GM12878 (cell line): ENCODE measurements around the gene WDR18. TPM values are rescaled to one million over a fixed set of nuclear protein-coding genes. Genes with fewer than 3 reads are reported as not detected.

Experiments
- ASH2L ChIP-seq: fragments of 300-600, 200-600 bp; sonication (generic); IDR thresholded peaks from 2 replicates; pipeline ENCODE4 v1.6.1; 2017; ENCODE audit warnings: low read depth, mild to moderate bottlenecking, borderline replicate concordance
- ETV6 ChIP-seq, 2 experiments: fragments of 450-650 bp in 1 of 2; IDR thresholded peaks in 1 of 2; conservative IDR thresholded peaks in 1 of 2; 2 replicates each; pipeline ENCODE4 v1.6.1; 2014; ENCODE audit warnings: antibody characterized with exemption in 1 of 2, borderline replicate concordance in 1 of 2, low read depth in 1 of 2, mild to moderate bottlenecking in 1 of 2, moderate library complexity in 1 of 2
- FOS ChIP-seq: IDR thresholded peaks from 3 replicates; pipeline ENCODE4 v1.6.1; 2011; ENCODE audit warnings: borderline replicate concordance; ENCODE audit not compliant: insufficient read length; ENCODE audit errors: extremely low read depth
- MYB ChIP-seq: fragments of 150-350 bp; IDR thresholded peaks from 2 replicates; pipeline ENCODE4 v1.6.1; 2014; ENCODE audit warnings: mild to moderate bottlenecking, low read depth, low read length, borderline replicate concordance
- NFYA ChIP-seq: IDR thresholded peaks from 2 replicates; pipeline ENCODE4 v1.6.1; 2011; ENCODE audit warnings: low read depth, mild to moderate bottlenecking, low read length, improper control_type of control experiment, borderline replicate concordance
- RCOR1 ChIP-seq: conservative IDR thresholded peaks from 2 replicates; pipeline ENCODE4 v1.6.1; 2012; ENCODE audit warnings: low read depth, low read length, improper control_type of control experiment
- SMAD5 ChIP-seq: IDR thresholded peaks from 2 replicates; pipeline ENCODE4 v1.6.1; 2016; ENCODE audit warnings: antibody characterized with exemption, low read depth
- STAT1 ChIP-seq: fragments of 450-650 bp; conservative IDR thresholded peaks from 2 replicates; pipeline ENCODE4 v1.6.1; 2014; ENCODE audit warnings: antibody characterized with exemption, mild to moderate bottlenecking
- TBL1XR1 ChIP-seq: IDR thresholded peaks from 2 replicates; pipeline ENCODE4 v1.6.1; 2012; ENCODE audit warnings: low read depth, low read length, improper control_type of control experiment
- TCF3 ChIP-seq: IDR thresholded peaks from 2 replicates; pipeline ENCODE4 v1.6.1; 2012; ENCODE audit warnings: low read depth, mild to moderate bottlenecking, low read length, borderline replicate concordance; ENCODE audit not compliant: insufficient read depth
- YBX1 ChIP-seq: fragments of 450-650 bp; IDR thresholded peaks from 2 replicates; pipeline ENCODE4 v1.6.1; 2016; ENCODE audit warnings: antibody characterized with exemption
- polyA plus RNA-seq, 11 experiments: library from polyadenylated mRNA; depleted of rRNA in 4 of 11; unstranded in 6 of 11; stranded (reverse) in 5 of 11; fragments of >200 nt; fragmentation: Nextera tagmentation in 4 of 11; fragmentation: Illumina TruSeq in 1 of 11; extraction: Ambion mirVana in 4 of 11; extraction: Trizol in 1 of 11; gene quantifications; 1 replicate in 1 of 11; 2 replicates in 10 of 11; pipeline versions ENCODE4 v1.2.1 to v1.2.3, GENCODE V29; 2011 to 2016; ENCODE audit warnings: inconsistent platforms in 2 of 11, missing spikeins in 2 of 11, low read depth in 1 of 11
- total RNA-seq, 4 experiments: library from RNA; depleted of rRNA in 3 of 4; stranded (reverse); fragments of >200 nt in 3 of 4; fragmentation: Illumina TruSeq in 1 of 4; extraction: Trizol in 1 of 4; gene quantifications; 2 replicates each; pipeline versions ENCODE4 v1.2.1 to v1.2.3, GENCODE V29; 2013 to 2021
- TF ChIP-seq, protein P1 (sequence below): fragments of 450-650 bp; formaldehyde crosslinking; IDR thresholded peaks from 2 replicates; pipeline ENCODE4 v1.5.0; 2022; ENCODE audit warnings: mild to moderate bottlenecking, missing genetic modification characterization
- TF ChIP-seq, protein P2 (sequence below): fragments of 450-650 bp; IDR thresholded peaks from 2 replicates; pipeline ENCODE4 v1.6.1; 2016; ENCODE audit warnings: mild to moderate bottlenecking
- TF ChIP-seq, protein P3 (sequence below): fragments of 450-650 bp; IDR thresholded peaks from 2 replicates; pipeline ENCODE4 v1.6.1; 2017; ENCODE audit warnings: low read depth, mild to moderate bottlenecking, moderate library complexity

The WDR18 gene
- total and polyA plus RNA-seq, 10 of the 15 experiments (the other 5 are each of a cell fraction or from before 2014, with no cell fraction given), result 3.0 to 206 (median 62.3) TPM

DNA sequence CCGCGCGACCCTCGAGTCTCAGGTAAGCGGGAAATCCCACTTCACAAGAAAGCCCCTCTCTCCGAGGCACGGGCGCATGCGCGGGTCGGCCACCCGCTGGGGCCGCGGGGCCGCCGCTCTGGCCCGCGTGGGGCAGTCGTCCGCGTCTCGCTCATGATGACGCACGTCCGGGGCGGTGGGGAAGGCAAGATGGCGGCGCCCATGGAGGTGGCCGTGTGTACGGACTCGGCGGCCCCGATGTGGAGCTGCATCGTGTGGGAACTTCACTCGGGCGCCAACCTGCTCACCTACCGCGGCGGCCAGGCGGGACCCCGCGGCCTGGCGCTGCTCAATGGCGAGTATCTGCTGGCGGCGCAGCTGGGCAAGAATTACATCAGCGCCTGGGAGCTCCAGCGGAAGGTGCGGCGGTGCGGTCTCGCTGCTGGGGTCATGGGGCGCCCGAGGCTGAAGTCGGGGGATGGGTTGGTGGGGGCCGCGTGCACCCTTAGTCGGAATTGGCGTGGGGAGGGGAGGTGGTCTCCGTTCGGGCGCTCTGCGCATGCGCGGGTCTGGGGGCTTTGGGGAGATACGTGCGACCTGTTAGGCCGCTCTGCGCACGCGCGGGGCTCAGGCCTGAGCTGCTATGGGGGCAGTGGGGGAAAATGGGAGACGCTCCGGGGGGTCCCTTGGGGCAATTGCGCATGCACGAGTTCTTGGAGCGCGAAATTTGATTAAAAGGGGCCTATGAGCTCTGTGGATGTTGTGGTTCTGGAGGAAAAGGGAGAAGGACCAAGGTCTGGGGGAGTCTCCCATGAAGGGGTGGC is at the start of gene WDR18 (continued):
- TF ChIP-seq, protein P1, sequence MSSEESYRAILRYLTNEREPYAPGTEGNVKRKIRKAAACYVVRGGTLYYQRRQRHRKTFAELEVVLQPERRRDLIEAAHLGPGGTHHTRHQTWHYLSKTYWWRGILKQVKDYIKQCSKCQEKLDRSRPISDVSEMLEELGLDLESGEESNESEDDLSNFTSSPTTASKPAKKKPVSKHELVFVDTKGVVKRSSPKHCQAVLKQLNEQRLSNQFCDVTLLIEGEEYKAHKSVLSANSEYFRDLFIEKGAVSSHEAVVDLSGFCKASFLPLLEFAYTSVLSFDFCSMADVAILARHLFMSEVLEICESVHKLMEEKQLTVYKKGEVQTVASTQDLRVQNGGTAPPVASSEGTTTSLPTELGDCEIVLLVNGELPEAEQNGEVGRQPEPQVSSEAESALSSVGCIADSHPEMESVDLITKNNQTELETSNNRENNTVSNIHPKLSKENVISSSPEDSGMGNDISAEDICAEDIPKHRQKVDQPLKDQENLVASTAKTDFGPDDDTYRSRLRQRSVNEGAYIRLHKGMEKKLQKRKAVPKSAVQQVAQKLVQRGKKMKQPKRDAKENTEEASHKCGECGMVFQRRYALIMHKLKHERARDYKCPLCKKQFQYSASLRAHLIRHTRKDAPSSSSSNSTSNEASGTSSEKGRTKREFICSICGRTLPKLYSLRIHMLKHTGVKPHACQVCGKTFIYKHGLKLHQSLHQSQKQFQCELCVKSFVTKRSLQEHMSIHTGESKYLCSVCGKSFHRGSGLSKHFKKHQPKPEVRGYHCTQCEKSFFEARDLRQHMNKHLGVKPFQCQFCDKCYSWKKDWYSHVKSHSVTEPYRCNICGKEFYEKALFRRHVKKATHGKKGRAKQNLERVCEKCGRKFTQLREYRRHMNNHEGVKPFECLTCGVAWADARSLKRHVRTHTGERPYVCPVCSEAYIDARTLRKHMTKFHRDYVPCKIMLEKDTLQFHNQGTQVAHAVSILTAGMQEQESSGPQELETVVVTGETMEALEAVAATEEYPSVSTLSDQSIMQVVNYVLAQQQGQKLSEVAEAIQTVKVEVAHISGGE (CRISPR knock-in tag), result no peak
- no peak for TF ChIP-seq FOS
- no peak for TF ChIP-seq YBX1
- peak; percentile 68; the same call in 1 of the 2 replicates for TF ChIP-seq ASH2L
- TF ChIP-seq STAT1, result 0 out of 2 replicates have a peak, but pooled peaks have one; percentile 0
- no peak for TF ChIP-seq MYB
- TF ChIP-seq NFYA, result no peak
- TF ChIP-seq, protein P2, sequence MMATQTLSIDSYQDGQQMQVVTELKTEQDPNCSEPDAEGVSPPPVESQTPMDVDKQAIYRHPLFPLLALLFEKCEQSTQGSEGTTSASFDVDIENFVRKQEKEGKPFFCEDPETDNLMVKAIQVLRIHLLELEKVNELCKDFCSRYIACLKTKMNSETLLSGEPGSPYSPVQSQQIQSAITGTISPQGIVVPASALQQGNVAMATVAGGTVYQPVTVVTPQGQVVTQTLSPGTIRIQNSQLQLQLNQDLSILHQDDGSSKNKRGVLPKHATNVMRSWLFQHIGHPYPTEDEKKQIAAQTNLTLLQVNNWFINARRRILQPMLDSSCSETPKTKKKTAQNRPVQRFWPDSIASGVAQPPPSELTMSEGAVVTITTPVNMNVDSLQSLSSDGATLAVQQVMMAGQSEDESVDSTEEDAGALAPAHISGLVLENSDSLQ, result no peak
- TF ChIP-seq TCF3, result no peak
- TF ChIP-seq RCOR1, result peak; percentile 93; the same call in 1 of the 2 replicates
- TF ChIP-seq TBL1XR1, result 0 out of 2 replicates have a peak, but pooled peaks have one; percentile 18
- TF ChIP-seq SMAD5, result no peak
- no peak for TF ChIP-seq ETV6 (conservative IDR thresholded peaks at IDR 0.05 in 1 of 2, IDR thresholded peaks at IDR 0.05 in 1 of 2; ENCODE audit: borderline replicate concordance in 1 of 2, low read depth in 1 of 2)
- TF ChIP-seq, protein P3, sequence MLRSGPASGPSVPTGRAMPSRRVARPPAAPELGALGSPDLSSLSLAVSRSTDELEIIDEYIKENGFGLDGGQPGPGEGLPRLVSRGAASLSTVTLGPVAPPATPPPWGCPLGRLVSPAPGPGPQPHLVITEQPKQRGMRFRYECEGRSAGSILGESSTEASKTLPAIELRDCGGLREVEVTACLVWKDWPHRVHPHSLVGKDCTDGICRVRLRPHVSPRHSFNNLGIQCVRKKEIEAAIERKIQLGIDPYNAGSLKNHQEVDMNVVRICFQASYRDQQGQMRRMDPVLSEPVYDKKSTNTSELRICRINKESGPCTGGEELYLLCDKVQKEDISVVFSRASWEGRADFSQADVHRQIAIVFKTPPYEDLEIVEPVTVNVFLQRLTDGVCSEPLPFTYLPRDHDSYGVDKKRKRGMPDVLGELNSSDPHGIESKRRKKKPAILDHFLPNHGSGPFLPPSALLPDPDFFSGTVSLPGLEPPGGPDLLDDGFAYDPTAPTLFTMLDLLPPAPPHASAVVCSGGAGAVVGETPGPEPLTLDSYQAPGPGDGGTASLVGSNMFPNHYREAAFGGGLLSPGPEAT, result peak; percentile 90; the same call in 1 of the 2 replicates
